ENCODE measurements around the gene RSPRY1.

- TF ChIP-seq CTCF (conservative IDR thresholded peaks at IDR 0.05 in 1 of 2, IDR thresholded peaks at IDR 0.05 in 1 of 2; ENCODE audit: extremely low read depth in 1 of 2, insufficient read depth in 1 of 2, low read depth in 1 of 2, low read length in 2 of 2) (no peak), EZH2 (IDR thresholded peaks at IDR 0.05; ENCODE audit: borderline replicate concordance, low read length) (no peak)
Observed at GRCh38 chr16:57179215-57179828, 6.8 kb upstream of the RSPRY1 start.

Measured in mammary epithelial cell (primary cell).